ENCODE measurements around the gene TOMM70.
"Not testable (repeated sequence)": the region's sequence is repeated elsewhere in the genome, so short reads cannot be mapped to it uniquely, and the experiment has no call there.

TOMM70 gene

GRCh38 chr3:100400780-100401673 lies at the start of gene TOMM70, which contains the start of gene LNP1:
Gene TOMM70 (minus strand): TSS chr3:100401089. CDS start chr3:100400949, 140 bp downstream.
Gene LNP1 (plus strand): TSS chr3:100401539. CDS start chr3:100429730, 28,191 bp downstream.
- DNase-seq (ENCODE audit: low read depth in 2 of 2) = peak; percentile 75 to 91

GRCh38 chr3:100449214-100449613 lies 48.3 kb upstream of the TOMM70 start:
- no peak for DNase-seq (ENCODE audit: low read depth in 2 of 2)

GRCh38 chr3:100448079-100448478 lies 47.2 kb upstream of the TOMM70 start:
- no peak for DNase-seq (ENCODE audit: low read depth in 2 of 2)

- DNase-seq (ENCODE audit: low read depth in 2 of 2) = not testable (repeated sequence)
These were observed 46.2 kb upstream of the TOMM70 start for GRCh38 chr3:100447067-100447466.

GRCh38 chr3:100443690-100444089 lies 42.8 kb upstream of the TOMM70 start:
- DNase-seq (ENCODE audit: low read depth in 2 of 2) = no peak

GRCh38 chr3:100440895-100441294 lies 40.0 kb upstream of the TOMM70 start:
- DNase-seq (ENCODE audit: low read depth in 2 of 2) = no peak

- no peak for DNase-seq (ENCODE audit: low read depth in 2 of 2)
These were observed 37.7 kb upstream of the TOMM70 start for GRCh38 chr3:100438623-100438974.

- DNase-seq (ENCODE audit: low read depth in 2 of 2) = no peak
These were observed 37.1 kb upstream of the TOMM70 start for GRCh38 chr3:100437721-100438622.

GRCh38 chr3:100436951-100437350 lies 36.1 kb upstream of the TOMM70 start:
- no peak for DNase-seq (ENCODE audit: low read depth in 2 of 2)

GRCh38 chr3:100429187-100429716 lies 28.4 kb upstream of the TOMM70 start:
- no peak for DNase-seq (ENCODE audit: low read depth in 2 of 2)

- no peak for DNase-seq (ENCODE audit: low read depth in 2 of 2)
These were observed 26.8 kb upstream of the TOMM70 start for GRCh38 chr3:100427699-100428098.

GRCh38 chr3:100426067-100426682 lies 25.3 kb upstream of the TOMM70 start:
- DNase-seq (ENCODE audit: low read depth in 2 of 2) = no peak

- no peak for DNase-seq (ENCODE audit: low read depth in 2 of 2)
These were observed 24.4 kb upstream of the TOMM70 start for GRCh38 chr3:100425316-100425715.

GRCh38 chr3:100424261-100424660 lies 23.4 kb upstream of the TOMM70 start:
- no peak for DNase-seq (ENCODE audit: low read depth in 2 of 2)

- no peak for DNase-seq (ENCODE audit: low read depth in 2 of 2)
These were observed 22.7 kb upstream of the TOMM70 start for GRCh38 chr3:100423611-100424010.

- no peak for DNase-seq (ENCODE audit: low read depth in 2 of 2)
These were observed 20.0 kb upstream of the TOMM70 start for GRCh38 chr3:100420885-100421284.

- no peak for DNase-seq (ENCODE audit: low read depth in 2 of 2)
These were observed 18.5 kb upstream of the TOMM70 start for GRCh38 chr3:100419406-100419805.

GRCh38 chr3:100416863-100417262 lies 16.0 kb upstream of the TOMM70 start:
- no peak for DNase-seq (ENCODE audit: low read depth in 2 of 2)

GRCh38 chr3:100416176-100416575 lies 15.3 kb upstream of the TOMM70 start:
- no peak for DNase-seq (ENCODE audit: low read depth in 2 of 2)

- DNase-seq (ENCODE audit: low read depth in 2 of 2) = no peak
These were observed 12.7 kb upstream of the TOMM70 start for GRCh38 chr3:100413613-100414012.

- no peak for DNase-seq (ENCODE audit: low read depth in 2 of 2)
These were observed 12.2 kb upstream of the TOMM70 start for GRCh38 chr3:100412912-100413590.
